ENCODE results near the gene PLCB2. TPM values are rescaled to one million over a fixed set of nuclear protein-coding genes. Genes with fewer than 3 reads are reported as not detected.

Gene PLCB2
- total RNA-seq, 1 donor from 2014 or later = 9.8 TPM

DNA sequence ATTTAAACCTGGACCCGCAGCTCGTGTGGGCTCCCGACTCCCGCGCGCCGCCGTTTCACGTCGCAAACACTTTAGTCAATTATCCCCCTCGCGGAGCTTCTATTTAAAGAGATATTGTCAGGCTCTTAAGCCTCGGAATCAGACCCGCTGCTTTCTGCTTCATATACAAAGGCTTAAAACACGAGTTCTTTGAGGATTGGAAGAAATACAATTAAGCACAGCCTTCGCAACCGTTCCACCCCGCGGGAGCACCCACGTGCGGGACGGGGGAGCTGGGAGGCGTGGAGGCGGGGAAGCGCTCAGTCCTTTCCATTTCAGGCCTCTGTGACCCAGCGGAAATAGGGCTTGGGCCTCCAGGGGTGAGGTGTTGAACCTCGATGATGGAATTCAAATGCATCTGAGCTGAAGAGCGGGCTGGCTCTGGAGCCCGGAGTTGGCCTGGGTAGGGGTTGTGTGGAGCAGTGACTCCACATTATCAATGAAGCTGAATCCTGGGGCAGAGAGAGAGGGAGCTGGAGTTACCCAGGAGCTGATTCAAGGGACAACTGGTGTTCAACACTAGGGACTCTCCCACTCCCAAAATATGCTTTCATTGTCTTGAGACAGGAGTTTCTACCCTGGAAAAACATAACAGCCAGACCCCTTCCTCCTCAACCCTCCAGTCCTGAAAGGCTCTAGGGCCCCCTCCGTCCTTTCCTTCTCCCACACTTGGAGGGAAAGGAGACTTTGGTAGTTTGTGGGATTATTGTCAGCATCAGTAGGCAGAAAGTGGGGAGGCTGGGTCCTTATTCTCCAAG lies 27.3 kb downstream of the PLCB2 start:
- Mint-ChIP-seq H3K27ac (no peak overlapping the region), H3K4me3 (peak overlapping the region; percentile 47), H3K36me3 (no peaks in the 10 kb centered on the region), H3K27me3 (ENCODE audit: low read depth) (peaks cover 57% of the 10 kb centered on the region), H3K9me3 (no peaks in the 10 kb centered on the region), H3K4me1 (peaks cover 28% of the 10 kb centered on the region)
- TF ChIP-seq, protein P1, sequence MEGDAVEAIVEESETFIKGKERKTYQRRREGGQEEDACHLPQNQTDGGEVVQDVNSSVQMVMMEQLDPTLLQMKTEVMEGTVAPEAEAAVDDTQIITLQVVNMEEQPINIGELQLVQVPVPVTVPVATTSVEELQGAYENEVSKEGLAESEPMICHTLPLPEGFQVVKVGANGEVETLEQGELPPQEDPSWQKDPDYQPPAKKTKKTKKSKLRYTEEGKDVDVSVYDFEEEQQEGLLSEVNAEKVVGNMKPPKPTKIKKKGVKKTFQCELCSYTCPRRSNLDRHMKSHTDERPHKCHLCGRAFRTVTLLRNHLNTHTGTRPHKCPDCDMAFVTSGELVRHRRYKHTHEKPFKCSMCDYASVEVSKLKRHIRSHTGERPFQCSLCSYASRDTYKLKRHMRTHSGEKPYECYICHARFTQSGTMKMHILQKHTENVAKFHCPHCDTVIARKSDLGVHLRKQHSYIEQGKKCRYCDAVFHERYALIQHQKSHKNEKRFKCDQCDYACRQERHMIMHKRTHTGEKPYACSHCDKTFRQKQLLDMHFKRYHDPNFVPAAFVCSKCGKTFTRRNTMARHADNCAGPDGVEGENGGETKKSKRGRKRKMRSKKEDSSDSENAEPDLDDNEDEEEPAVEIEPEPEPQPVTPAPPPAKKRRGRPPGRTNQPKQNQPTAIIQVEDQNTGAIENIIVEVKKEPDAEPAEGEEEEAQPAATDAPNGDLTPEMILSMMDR (IDR thresholded peaks at IDR 0.05; ENCODE audit: unreplicated experiment) = no peak
- DNase-seq (ENCODE audit: low spot score in 2 of 2, unreplicated experiment in 2 of 2) = no peak

GRCh38 chr15:40279437-40280141 lies 28.1 kb downstream of the PLCB2 start:
- Mint-ChIP-seq H3K27ac (no peak overlapping the region), H3K4me3 (peak overlapping the region; percentile 43), H3K9me3 (no peaks in the 10 kb centered on the region), H3K36me3 (no peaks in the 10 kb centered on the region), H3K4me1 (peaks cover 20% of the 10 kb centered on the region), H3K27me3 (ENCODE audit: low read depth) (peaks cover 52% of the 10 kb centered on the region)
- TF ChIP-seq, protein P1 (IDR thresholded peaks at IDR 0.05; ENCODE audit: unreplicated experiment) = peak; percentile 98
- DNase-seq (ENCODE audit: low spot score in 2 of 2, unreplicated experiment in 2 of 2) = peak; percentile 76 to 89

- peaks cover 37% of the 10 kb centered on the region for H3K27me3 Mint-ChIP-seq (ENCODE audit: low read depth)
- no peak overlapping the region for H3K27ac Mint-ChIP-seq
- no peaks in the 10 kb centered on the region for H3K9me3 Mint-ChIP-seq
- no peaks in the 10 kb centered on the region for H3K36me3 Mint-ChIP-seq
- no peak for DNase-seq (ENCODE audit: low spot score in 2 of 2, unreplicated experiment in 2 of 2)
- TF ChIP-seq, protein P1 (IDR thresholded peaks at IDR 0.05; ENCODE audit: unreplicated experiment) = no peak
- H3K4me3 Mint-ChIP-seq = no peak overlapping the region
- peaks cover 14% of the 10 kb centered on the region for H3K4me1 Mint-ChIP-seq
These were observed 29.7 kb downstream of the PLCB2 start for GRCh38 chr15:40278026-40278425.

DNA sequence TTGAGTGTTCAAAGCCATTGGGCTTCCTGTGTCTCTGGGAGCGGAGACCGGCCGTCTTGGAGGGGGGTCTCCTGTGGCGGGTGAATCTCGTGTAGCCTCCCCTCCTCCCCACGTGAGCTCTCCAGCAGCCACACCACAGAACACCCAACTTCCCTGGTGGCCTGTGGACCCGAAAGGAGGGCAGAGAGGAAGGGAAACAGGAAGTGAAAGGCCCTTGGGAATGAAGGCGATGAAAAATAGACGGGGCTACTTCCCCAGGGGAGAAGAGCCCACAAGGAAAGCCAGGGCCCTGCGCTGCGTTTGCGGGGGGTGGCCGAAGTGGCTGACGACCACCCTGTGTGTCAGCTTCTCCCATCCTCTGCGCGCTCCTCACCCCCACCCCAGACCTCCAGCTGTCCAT lies 30.3 kb downstream of the PLCB2 start:
- Mint-ChIP-seq H3K9me3 (no peaks in the 10 kb centered on the region), H3K4me1 (peaks cover 14% of the 10 kb centered on the region), H3K4me3 (no peak overlapping the region), H3K27ac (no peak overlapping the region), H3K36me3 (no peaks in the 10 kb centered on the region), H3K27me3 (ENCODE audit: low read depth) (peaks cover 32% of the 10 kb centered on the region)
- TF ChIP-seq, protein P1 (IDR thresholded peaks at IDR 0.05; ENCODE audit: unreplicated experiment) = no peak
- no peak for DNase-seq (ENCODE audit: low spot score in 2 of 2, unreplicated experiment in 2 of 2)

GRCh38 chr15:40276927-40277326 lies 30.8 kb downstream of the PLCB2 start:
- DNase-seq (ENCODE audit: low spot score in 2 of 2, unreplicated experiment in 2 of 2) = no peak
- Mint-ChIP-seq H3K27me3 (ENCODE audit: low read depth) (peaks cover 30% of the 10 kb centered on the region), H3K4me1 (peaks cover 14% of the 10 kb centered on the region), H3K36me3 (no peaks in the 10 kb centered on the region), H3K9me3 (no peaks in the 10 kb centered on the region), H3K27ac (no peak overlapping the region), H3K4me3 (no peak overlapping the region)
- TF ChIP-seq, protein P1 (IDR thresholded peaks at IDR 0.05; ENCODE audit: unreplicated experiment) = no peak

Measured in mesothelial cell of epicardium (in vitro differentiated cells).